WTC11 (cell line): ENCODE results near the gene CLCF1.

ENCODE experiments used
- CTCF ChIP-seq: fragments of 200-600 bp; IDR thresholded peaks from 2 replicates; pipeline ENCODE4 v1.8.0; 2022; ENCODE audit warnings: antibody characterized with exemption
- ESRRA ChIP-seq: sonication (generic); formaldehyde crosslinking; IDR thresholded peaks from 2 replicates; pipeline ENCODE4 v1.8.1; 2022; ENCODE audit warnings: mild to moderate bottlenecking, missing genetic modification reagents, borderline replicate concordance
- GABPB1 ChIP-seq: sonication (generic); formaldehyde crosslinking; IDR thresholded peaks from 2 replicates; pipeline ENCODE4 v1.8.1; 2023; ENCODE audit warnings: mild to moderate bottlenecking, missing genetic modification reagents

GRCh38 chr11:67381244-67381972 is 8.0 kb upstream of the CLCF1 start:
- TF ChIP-seq GABPB1 (CRISPR knock-in tag) (no peak), ESRRA (CRISPR knock-in tag) (no peak), CTCF (no peak)
